HCT116 (cell line): ENCODE results near the gene CCND1. TPM values are rescaled to one million over a fixed set of nuclear protein-coding genes. Genes with fewer than 3 reads are reported as not detected.

Experiments used
- ATAC-seq: fragments of 200-7000 bp; cut with Tn5 transposase; 2 replicates; pipeline ENCODE4 v1.9.1; 2020; ENCODE audit warnings: mild to moderate bottlenecking, moderate library complexity
- BruUV-seq: library from RNA; stranded (reverse); fragments of 400-500 nt; replicated peaks from 2 replicates; lab custom pipeline; 2021; lab: Mats Ljungman, UMichigan
- CTCF ChIA-PET: fragments of 300-600 bp; sonication (Branson Sonifier 250); formaldehyde crosslinking; loops from one replicate; lab custom pipeline; 2021; ENCODE audit warnings: antibody characterized with exemption; lab: Charles Lee
- POLR2A ChIA-PET: fragments of 300-600, 350-600 bp; sonication (Branson Sonifier 250); formaldehyde crosslinking; loops from one replicate; lab custom pipeline; 2021; ENCODE audit warnings: antibody characterized with exemption; lab: Charles Lee
- RAD21 ChIA-PET, 2 experiments: fragments of 300-600 bp; sonication (Branson Sonifier 250); formaldehyde crosslinking; loops; one replicate each; lab custom pipeline; 2023; ENCODE audit warnings: low total read pairs in 2 of 2; ENCODE audit not compliant: uncharacterized antibody in 2 of 2, unreplicated experiment in 2 of 2, low non-redundant PET in 1 of 2; lab: Charles Lee
- DNase-seq: peaks from one replicate; pipeline ENCODE4 v3.0.0-alpha.2; 2010; ENCODE audit warnings: low read depth, low spot score
- H2AFZ ChIP-seq: fragments of 200-600 bp; shearing (Covaris generic), sonication (generic); 2 replicates; pipeline ENCODE4 v1.6.1; 2017; ENCODE audit warnings: low read depth, mixed run types, mixed read lengths, antibody characterized with exemption, low read length; ENCODE audit not compliant: poor library complexity, severe bottlenecking
- H3K27ac ChIP-seq: 2 replicates; pipeline ENCODE4 v1.5.1; 2012; ENCODE audit warnings: low read depth, low read length
- H3K27me3 ChIP-seq: fragments of 200-600 bp; sonication (generic); 2 replicates; pipeline ENCODE4 v1.6.1; 2016; ENCODE audit warnings: mixed run types, low read length, mixed read lengths; ENCODE audit not compliant: insufficient read depth
- H3K36me3 ChIP-seq, 2 experiments: fragments of 200-500 bp in 1 of 2; fragments of 200-600 bp in 1 of 2; sonication (Bioruptor generic) in 1 of 2; sonication (generic) in 1 of 2; 2 replicates each; pipeline versions ENCODE4 v1.5.1 to v1.6.1; 2014 to 2016; ENCODE audit warnings: low read length in 2 of 2, inconsistent platforms in 1 of 2, mixed read lengths in 1 of 2, mixed run types in 1 of 2; ENCODE audit not compliant: insufficient read depth in 2 of 2, control insufficient read depth in 1 of 2
- H3K4me1 ChIP-seq, 2 experiments: fragments of 200-600 bp in 1 of 2; sonication (generic) in 1 of 2; 2 replicates each; pipeline versions ENCODE4 v1.5.1 to v1.6.1; 2012 to 2017; ENCODE audit warnings: low read length in 2 of 2, inconsistent platforms in 1 of 2, mild to moderate bottlenecking in 1 of 2, mixed read lengths in 1 of 2, mixed run types in 1 of 2, moderate library complexity in 1 of 2; ENCODE audit not compliant: insufficient read depth in 2 of 2, control insufficient read depth in 1 of 2
- H3K4me2 ChIP-seq: fragments of 200-600 bp; sonication (generic); 2 replicates; pipeline ENCODE4 v1.6.1; 2017; ENCODE audit warnings: mixed run types, low read length, mixed read lengths
- H3K4me3 ChIP-seq, 2 experiments: fragments of 200-600 bp in 1 of 2; sonication (generic) in 1 of 2; replicated peaks in 1 of 2; 2 replicates each; pipeline ENCODE4 v1.5.1; 2011 to 2016; ENCODE audit warnings: low read length in 2 of 2, control low read depth in 1 of 2, low read depth in 1 of 2, mild to moderate bottlenecking in 1 of 2, mixed read lengths in 1 of 2, mixed run types in 1 of 2
- H3K79me2 ChIP-seq: fragments of 200-600 bp; sonication (generic); 2 replicates; pipeline ENCODE4 v1.6.1; 2017; ENCODE audit warnings: mild to moderate bottlenecking, mixed run types, low read length, moderate library complexity, mixed read lengths; ENCODE audit not compliant: insufficient read depth
- H3K9ac ChIP-seq: fragments of 200-600 bp; sonication (generic); 2 replicates; pipeline ENCODE4 v1.6.1; 2016; ENCODE audit warnings: low read length, mixed read lengths
- H3K9me2 ChIP-seq: fragments of 200-600 bp; sonication (generic), shearing (Covaris generic); 2 replicates; pipeline ENCODE4 v1.6.1; 2017; ENCODE audit warnings: mixed run types, mild to moderate bottlenecking, moderate library complexity; ENCODE audit not compliant: insufficient read depth
- H3K9me3 ChIP-seq, 2 experiments: fragments of 200-500 bp in 1 of 2; fragments of 200-600 bp in 1 of 2; sonication (Bioruptor generic) in 1 of 2; sonication (generic) in 1 of 2; 2 replicates each; pipeline ENCODE4 v1.6.1; 2014 to 2017; ENCODE audit warnings: low read length in 2 of 2, mixed read lengths in 2 of 2, inconsistent platforms in 1 of 2, low read depth in 1 of 2, mild to moderate bottlenecking in 1 of 2, mixed run types in 1 of 2, moderate library complexity in 1 of 2; ENCODE audit not compliant: control insufficient read depth in 1 of 2, insufficient read depth in 1 of 2
- H4K20me1 ChIP-seq: fragments of 200-600 bp; sonication (generic), shearing (Covaris generic); 2 replicates; pipeline ENCODE4 v1.6.1; 2017; ENCODE audit warnings: mixed run types, mild to moderate bottlenecking, moderate library complexity; ENCODE audit not compliant: insufficient read depth
- CBX3 ChIP-seq: IDR thresholded peaks from 2 replicates; pipeline ENCODE4 v1.6.1; 2012; ENCODE audit warnings: low read depth
- EGR1 ChIP-seq: IDR thresholded peaks from 2 replicates; pipeline ENCODE4 v1.6.1; 2012; ENCODE audit warnings: low read depth
- ELF1 ChIP-seq: IDR thresholded peaks from 2 replicates; pipeline ENCODE4 v1.6.1; 2012; ENCODE audit warnings: low read depth, borderline replicate concordance
- EZH2 ChIP-seq: fragments of 200-600 bp; sonication (generic); IDR thresholded peaks from 2 replicates; pipeline ENCODE4 v1.6.1; 2017; ENCODE audit warnings: antibody characterized with exemption, mixed run types
- EZH2phosphoT487 ChIP-seq: fragments of 200-600 bp; IDR thresholded peaks from 2 replicates; pipeline ENCODE4 v1.6.1; 2018; ENCODE audit warnings: antibody characterized with exemption, borderline replicate concordance
- FOSL1 ChIP-seq: IDR thresholded peaks from 2 replicates; pipeline ENCODE4 v1.6.1; 2012; ENCODE audit warnings: low read depth
- JUND ChIP-seq: IDR thresholded peaks from 2 replicates; pipeline ENCODE4 v1.6.1; 2012
- POLR2A ChIP-seq: IDR thresholded peaks from 2 replicates; pipeline ENCODE4 v1.7.0; 2011; ENCODE audit warnings: borderline replicate concordance; ENCODE audit not compliant: insufficient read depth, insufficient read length; ENCODE audit errors: extremely low read depth
- POLR2AphosphoS5 ChIP-seq: IDR thresholded peaks from 2 replicates; pipeline ENCODE4 v1.6.1; 2011; ENCODE audit warnings: mild to moderate bottlenecking, low read depth, low read length, moderate library complexity
- SP1 ChIP-seq: IDR thresholded peaks from 2 replicates; pipeline ENCODE4 v1.6.1; 2012; ENCODE audit warnings: low read depth
- SRF ChIP-seq: IDR thresholded peaks from 2 replicates; pipeline ENCODE4 v1.6.1; 2012; ENCODE audit warnings: low read depth
- TCF7L2 ChIP-seq: IDR thresholded peaks from 2 replicates; pipeline ENCODE4 v1.7.0; 2011; ENCODE audit warnings: borderline replicate concordance, inconsistent platforms; ENCODE audit not compliant: insufficient read depth, insufficient read length; ENCODE audit errors: extremely low read depth
- YY1 ChIP-seq: IDR thresholded peaks from 2 replicates; pipeline ENCODE4 v1.6.1; 2011; ENCODE audit warnings: low read length, low read depth, moderate library complexity, mild to moderate bottlenecking; ENCODE audit not compliant: insufficient replicate concordance; ENCODE audit errors: extremely low read depth
- ZNF274 ChIP-seq: fragments of 200-500 bp; sonication (Bioruptor generic); IDR thresholded peaks from 2 replicates; pipeline ENCODE4 v1.6.1; 2014; ENCODE audit warnings: mild to moderate bottlenecking, low read depth, low read length, inconsistent platforms
- intact Hi-C: fragments of 100-400 bp; cut with micrococcal nuclease; formaldehyde crosslinking; loops from 2 replicates; pipeline ENCODE4 v1.10.0; 2022
- total RNA-seq: library from RNA; stranded (reverse); gene quantifications from one replicate; pipeline ENCODE4 v1.2.1, GENCODE V29; 2021; ENCODE audit not compliant: unreplicated experiment
- TF ChIP-seq, protein P1 (sequence below): IDR thresholded peaks from 2 replicates; pipeline ENCODE4 v1.6.1; 2012

CCND1 gene
- total RNA-seq, 1 experiment from 2014 or later: 601 TPM

DNA sequence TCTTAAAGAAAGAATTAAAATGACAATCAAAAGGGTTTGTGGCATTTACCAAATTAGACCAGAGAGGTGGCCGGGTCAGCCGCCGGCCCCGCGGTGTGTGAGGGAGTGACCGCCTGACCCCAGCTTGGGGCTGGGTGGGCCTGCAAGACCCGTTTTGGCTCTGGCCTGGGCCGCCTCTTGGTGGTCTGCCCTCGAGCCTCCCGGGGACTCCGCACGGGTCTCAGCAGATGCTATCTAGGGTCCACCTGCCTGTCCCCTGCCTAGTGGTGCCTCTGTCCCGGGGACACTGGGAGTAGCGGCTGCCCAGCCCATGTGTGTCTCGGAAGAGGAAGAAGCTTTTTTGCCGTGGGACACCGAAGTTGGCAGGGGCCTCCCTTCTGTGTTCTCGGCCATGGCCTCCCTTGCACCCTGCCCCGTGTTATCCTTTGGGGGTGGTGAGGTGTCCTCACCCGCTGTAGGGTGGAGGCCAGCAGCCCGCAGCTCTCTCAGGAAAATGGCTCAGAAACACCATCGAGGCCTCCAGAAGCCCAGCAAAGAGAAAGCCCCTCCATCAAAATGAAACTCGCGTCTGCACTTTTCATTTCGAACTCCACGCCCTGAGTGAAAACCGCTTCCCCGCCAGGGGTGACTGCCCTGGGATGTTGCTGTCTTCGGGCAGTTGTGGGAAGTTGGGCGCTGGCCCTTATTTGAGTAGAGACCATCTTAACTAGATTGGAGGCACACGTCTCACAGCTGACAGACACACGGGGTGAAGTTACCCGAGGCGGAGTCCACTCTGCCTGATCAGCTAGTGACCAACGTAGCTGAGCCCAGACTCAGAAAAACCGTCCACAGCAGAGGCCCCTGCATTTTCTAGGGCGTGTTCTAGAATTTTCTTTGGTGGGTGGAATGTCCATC lies 8.0 kb downstream of the CCND1 start:
- no TSS peak for BruUV-seq
- POLR2A ChIA-PET: interaction anchor here (0.5 kb wide), 1 partner anchor 355 kb away, joined by 4 read pairs; the partner anchor contains the start of gene MYEOV

DNA sequence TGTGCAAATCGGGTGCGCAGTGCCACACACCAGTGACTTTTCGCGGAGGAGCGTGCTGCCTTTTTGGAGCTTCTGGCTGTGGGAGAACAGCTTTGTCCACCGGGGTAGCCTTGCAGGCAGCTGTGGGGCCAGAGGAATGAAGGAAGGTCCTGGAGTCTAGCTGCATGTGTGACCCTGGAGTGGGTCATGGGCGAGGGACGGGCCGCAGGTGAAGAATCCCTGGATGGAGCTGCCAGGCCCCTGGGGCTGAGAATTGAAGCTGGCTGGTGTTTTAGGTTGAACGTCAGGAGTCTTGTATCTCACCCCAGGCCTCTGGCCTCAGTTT lies 8.6 kb downstream of the CCND1 start:
- H3K79me2 ChIP-seq: peaks cover 76% of the 10 kb centered on the region

More for the DNA sequence above, 8.0 kb downstream of the CCND1 start:
- H3K4me3 ChIP-seq: no peak overlapping the region
- ATAC-seq (no peak), DNase-seq (no peak)
- H3K79me2 ChIP-seq: peaks cover 82% of the 10 kb centered on the region
- no peak overlapping the region for H3K27ac ChIP-seq
- H3K9ac ChIP-seq: no peak overlapping the region
- H4K20me1 ChIP-seq: peaks cover 48% of the 10 kb centered on the region; the same call in 1 of the 2 replicates
- no peak overlapping the region for H2AFZ ChIP-seq
- ChIA-PET RAD21 (no interaction called here), CTCF (no interaction called here)
- no peaks in the 10 kb centered on the region for H3K9me3 ChIP-seq
- no peaks in the 10 kb centered on the region for H3K9me2 ChIP-seq
- peaks cover 62 to 83% of the 10 kb centered on the region in 2 experiments for H3K36me3 ChIP-seq
- H3K4me1 ChIP-seq: peaks cover 5 to 70% of the 10 kb centered on the region in 2 experiments
- intact Hi-C loops: no loop called here
- no peaks in the 10 kb centered on the region for H3K27me3 ChIP-seq
- no peak overlapping the region for H3K4me2 ChIP-seq
- TF ChIP-seq EZH2phosphoT487: no peak
- TF ChIP-seq, protein P1, sequence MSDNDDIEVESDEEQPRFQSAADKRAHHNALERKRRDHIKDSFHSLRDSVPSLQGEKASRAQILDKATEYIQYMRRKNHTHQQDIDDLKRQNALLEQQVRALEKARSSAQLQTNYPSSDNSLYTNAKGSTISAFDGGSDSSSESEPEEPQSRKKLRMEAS: no peak
- no peak for TF ChIP-seq EZH2
- TF ChIP-seq JUND: no peak

More for the DNA sequence above, 8.6 kb downstream of the CCND1 start:
- Histone ChIP-seq H3K9ac (no peak overlapping the region), H3K4me2 (no peak overlapping the region), H3K9me2 (no peaks in the 10 kb centered on the region), H3K9me3 (no peaks in the 10 kb centered on the region)
- RAD21 ChIA-PET: interaction anchor here in 1 of 2 experiments (0.6 kb wide), 1 partner anchor 35 kb away, joined by 6 read pairs; no protein-coding TSS in a partner anchor
- CTCF ChIA-PET: no interaction called here
- intact Hi-C loops: no loop called here
- POLR2A ChIA-PET: interaction anchor here (0.5 kb wide), 1 partner anchor 355 kb away, joined by 4 read pairs; the partner anchor contains the start of gene MYEOV
- no peak for TF ChIP-seq JUND
- no peak for TF ChIP-seq YY1
- no peak for TF ChIP-seq EGR1
- TF ChIP-seq SP1: no peak
- TF ChIP-seq EZH2phosphoT487: no peak
- TF ChIP-seq POLR2A: no peak
- no peak for TF ChIP-seq CBX3
- no peak for TF ChIP-seq ZNF274
- no peak for TF ChIP-seq ELF1
- TF ChIP-seq SRF: no peak
- TF ChIP-seq TCF7L2: no peak
- no peak for TF ChIP-seq FOSL1
- TF ChIP-seq POLR2AphosphoS5: no peak
- TF ChIP-seq, all 23 proteins: peak for 0
- H2AFZ ChIP-seq: no peak overlapping the region
- H3K27me3 ChIP-seq: no peaks in the 10 kb centered on the region
- no peak for DNase-seq
- H3K4me3 ChIP-seq: no peak overlapping the region
- H3K36me3 ChIP-seq: peaks cover 59 to 77% of the 10 kb centered on the region in 2 experiments
- H3K27ac ChIP-seq: no peak overlapping the region
- H3K4me1 ChIP-seq: peaks cover 0 to 70% of the 10 kb centered on the region in 2 experiments; a peak in 3 of 4 replicates
- BruUV-seq: no TSS peak
- no peak for ATAC-seq
- peaks cover 43% of the 10 kb centered on the region; the same call in 1 of the 2 replicates for H4K20me1 ChIP-seq
